Fibroblast of lung (primary cell): Measurements from ENCODE around the gene HINT3. TPM values are rescaled to one million over a fixed set of nuclear protein-coding genes. Genes with fewer than 3 reads are reported as not detected.

Experiments used
- DNase-seq, 2 donors: peaks; one replicate each; pipeline versions ENCODE4 v3.0.0 to v3.0.0-alpha.2; 2010; ENCODE audit warnings: low read depth in 2 of 2
- H2AFZ ChIP-seq: 2 replicates; pipeline ENCODE4 v1.5.1; 2012; ENCODE audit warnings: low read length, control low read depth, inconsistent platforms
- H3K27ac ChIP-seq: 2 replicates; pipeline ENCODE4 v1.5.1; 2011; ENCODE audit warnings: low read length, control low read depth; ENCODE audit not compliant: insufficient read depth
- H3K27me3 ChIP-seq: 2 replicates; pipeline ENCODE4 v1.5.1; 2011; ENCODE audit warnings: mild to moderate bottlenecking, low read length; ENCODE audit not compliant: control insufficient read depth, insufficient read depth
- H3K36me3 ChIP-seq: 2 replicates; pipeline ENCODE4 v1.5.1; 2011; ENCODE audit warnings: low read length; ENCODE audit not compliant: control insufficient read depth, insufficient read depth
- H3K4me1 ChIP-seq: 2 replicates; pipeline ENCODE4 v1.5.1; 2011; ENCODE audit warnings: low read length; ENCODE audit not compliant: control insufficient read depth, insufficient read depth; ENCODE audit errors: extremely low read depth
- H3K4me2 ChIP-seq: 2 replicates; pipeline ENCODE4 v1.5.1; 2011; ENCODE audit warnings: low read length, control low read depth; ENCODE audit not compliant: insufficient read depth; ENCODE audit errors: extremely low read depth
- H3K4me3 ChIP-seq, 4 experiments: fragments of 200-600 bp in 1 of 4; sonication (generic) in 1 of 4; replicated peaks in 1 of 4; 2 replicates each; pipeline ENCODE4 v1.5.1; 2011 to 2016; ENCODE audit warnings: low read length in 4 of 4, low read depth in 3 of 4, mild to moderate bottlenecking in 3 of 4, control low read depth in 2 of 4, inconsistent platforms in 1 of 4, mixed read lengths in 1 of 4; ENCODE audit not compliant: insufficient read depth in 1 of 4; ENCODE audit errors: control extremely low read depth in 1 of 4
- H3K79me2 ChIP-seq: 2 replicates; pipeline ENCODE4 v1.5.1; 2012; ENCODE audit warnings: mild to moderate bottlenecking, low read length, inconsistent platforms; ENCODE audit not compliant: control insufficient read depth, insufficient read depth
- H3K9ac ChIP-seq: 2 replicates; pipeline ENCODE4 v1.5.1; 2011; ENCODE audit warnings: mild to moderate bottlenecking, low read length, control low read depth; ENCODE audit not compliant: insufficient read depth
- H3K9me3 ChIP-seq: 2 replicates; pipeline ENCODE4 v1.5.1; 2012; ENCODE audit warnings: low read depth, low read length; ENCODE audit not compliant: control insufficient read depth, insufficient read depth
- H4K20me1 ChIP-seq: 2 replicates; pipeline ENCODE4 v1.5.1; 2011; ENCODE audit warnings: low read length; ENCODE audit not compliant: control insufficient read depth, insufficient read depth; ENCODE audit errors: extremely low read depth
- CTCF ChIP-seq, 2 donors: IDR thresholded peaks in 1 of 2; conservative IDR thresholded peaks in 1 of 2; 1 replicate in 1 of 2; 2 replicates in 1 of 2; pipeline ENCODE4 v1.5.1; 2011 to 2012; ENCODE audit warnings: low read length in 2 of 2, control low read depth in 1 of 2, inconsistent platforms in 1 of 2, low read depth in 1 of 2, mild to moderate bottlenecking in 1 of 2
- EZH2 ChIP-seq: IDR thresholded peaks from 2 replicates; pipeline ENCODE4 v1.5.1; 2012; ENCODE audit warnings: low read length, control low read depth, mild to moderate bottlenecking; ENCODE audit errors: missing control alignments
- polyA plus RNA-seq, 2 donors: library from polyadenylated mRNA; depleted of rRNA in 1 of 2; stranded (reverse) in 1 of 2; unstranded in 1 of 2; fragments of >200 nt; gene quantifications; 2 replicates each; pipeline ENCODE4 v1.2.1, GENCODE V29; 2011 to 2012; ENCODE audit warnings: missing spikeins in 1 of 2
- total RNA-seq: library from RNA; depleted of rRNA; stranded (reverse); fragments of >200 nt; gene quantifications from 2 replicates; pipeline ENCODE4 v1.2.1, GENCODE V29; 2014

Gene HINT3
- total and polyA plus RNA-seq, 2 donors (not counting 1 experiment from before 2014, with no cell fraction given): 2.1 to 36.8 TPM

DNA sequence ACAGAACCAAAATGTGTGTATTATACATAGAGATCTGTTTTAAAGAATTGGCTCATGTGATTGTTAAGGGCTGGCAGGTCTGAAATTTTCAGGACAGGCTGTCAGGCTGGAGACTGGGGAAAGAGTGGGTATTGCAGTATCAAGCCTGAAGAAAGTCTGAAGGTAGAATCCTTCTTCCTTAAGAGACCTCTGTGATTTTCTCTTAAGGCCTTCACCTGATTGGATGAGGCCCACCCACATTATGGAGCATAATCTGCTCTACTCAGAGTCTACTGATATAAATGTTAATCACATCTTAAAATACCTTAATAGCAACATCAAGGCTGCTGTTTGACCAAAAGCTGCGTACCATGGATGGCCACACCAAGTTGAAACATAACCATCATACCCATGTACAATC is 43.4 kb upstream of the HINT3 start:
- Histone ChIP-seq H3K4me3 (no peak overlapping the region), H2AFZ (no peak overlapping the region), H3K4me1 (no peaks in the 10 kb centered on the region), H3K9me3 (no peaks in the 10 kb centered on the region), H3K9ac (no peak overlapping the region), H3K36me3 (no peaks in the 10 kb centered on the region), H3K79me2 (no peaks in the 10 kb centered on the region), H3K27ac (no peak overlapping the region), H4K20me1 (no peaks in the 10 kb centered on the region), H3K4me2 (no peak overlapping the region), H3K27me3 (no peaks in the 10 kb centered on the region)
- TF ChIP-seq EZH2 (no peak), CTCF (conservative IDR thresholded peaks at IDR 0.05 in 1 of 2, IDR thresholded peaks at IDR 0.05 in 1 of 2; ENCODE audit: low read depth in 1 of 2, low read length in 2 of 2) (no peak)
- DNase-seq: no peak

- H3K79me2 ChIP-seq: no peaks in the 10 kb centered on the region
- H3K4me1 ChIP-seq: no peaks in the 10 kb centered on the region
- no peaks in the 10 kb centered on the region for H3K9me3 ChIP-seq
- no peak overlapping the region for H3K4me3 ChIP-seq
- H3K27me3 ChIP-seq: no peaks in the 10 kb centered on the region
- TF ChIP-seq CTCF (conservative IDR thresholded peaks at IDR 0.05 in 1 of 2, IDR thresholded peaks at IDR 0.05 in 1 of 2; ENCODE audit: low read depth in 1 of 2, low read length in 2 of 2) (no peak), EZH2 (no peak)
- no peak overlapping the region for H3K4me2 ChIP-seq
- no peak overlapping the region for H2AFZ ChIP-seq
- H4K20me1 ChIP-seq: no peaks in the 10 kb centered on the region
- H3K27ac ChIP-seq: peak overlapping the region; percentile 57
- no peak overlapping the region for H3K9ac ChIP-seq
- DNase-seq: peak; percentile 95 to 99
- H3K36me3 ChIP-seq: no peaks in the 10 kb centered on the region
Observed at GRCh38 chr6:125913864-125914351, 42.7 kb upstream of the HINT3 start.

- H2AFZ ChIP-seq: no peak overlapping the region
- no peak overlapping the region for H3K27ac ChIP-seq
- H3K79me2 ChIP-seq: no peaks in the 10 kb centered on the region
- H3K4me3 ChIP-seq: no peak overlapping the region
- no peak for TF ChIP-seq EZH2
- no peak for TF ChIP-seq CTCF (conservative IDR thresholded peaks at IDR 0.05 in 1 of 2, IDR thresholded peaks at IDR 0.05 in 1 of 2; ENCODE audit: low read depth in 1 of 2, low read length in 2 of 2)
- no peaks in the 10 kb centered on the region for H4K20me1 ChIP-seq
- H3K9me3 ChIP-seq: no peaks in the 10 kb centered on the region
- H3K27me3 ChIP-seq: no peaks in the 10 kb centered on the region
- no peaks in the 10 kb centered on the region for H3K36me3 ChIP-seq
- no peak overlapping the region for H3K9ac ChIP-seq
- DNase-seq: no peak
- H3K4me2 ChIP-seq: no peak overlapping the region
- H3K4me1 ChIP-seq: peaks cover 3% of the 10 kb centered on the region
Observed at GRCh38 chr6:125918230-125918629, 38.3 kb upstream of the HINT3 start.
